Ovary (tissue), 3 donors: ENCODE data around the gene BCL7A.

Experiments
- EP300 ChIP-seq: sonication (generic); formaldehyde crosslinking; IDR thresholded peaks from one replicate; pipeline ENCODE4 v1.6.1; 2017; ENCODE audit warnings: antibody characterized with exemption
- POLR2A ChIP-seq: fragments of 450-650 bp; IDR thresholded peaks from one replicate; pipeline ENCODE4 v1.6.1; 2017; ENCODE audit warnings: antibody characterized with exemption, mild to moderate bottlenecking, moderate library complexity
- TF ChIP-seq, protein P1 (sequence below), 3 donors: fragments of 450-650 bp in 2 of 3; fragments of 200-600 bp in 1 of 3; IDR thresholded peaks; one replicate each; pipeline versions ENCODE4 v1.5.1 to v1.8.0; 2016 to 2022; ENCODE audit warnings: antibody characterized with exemption in 3 of 3, mild to moderate bottlenecking in 1 of 3
- donor health status: DM: no; HTN: no; CAD: no.

DNA sequence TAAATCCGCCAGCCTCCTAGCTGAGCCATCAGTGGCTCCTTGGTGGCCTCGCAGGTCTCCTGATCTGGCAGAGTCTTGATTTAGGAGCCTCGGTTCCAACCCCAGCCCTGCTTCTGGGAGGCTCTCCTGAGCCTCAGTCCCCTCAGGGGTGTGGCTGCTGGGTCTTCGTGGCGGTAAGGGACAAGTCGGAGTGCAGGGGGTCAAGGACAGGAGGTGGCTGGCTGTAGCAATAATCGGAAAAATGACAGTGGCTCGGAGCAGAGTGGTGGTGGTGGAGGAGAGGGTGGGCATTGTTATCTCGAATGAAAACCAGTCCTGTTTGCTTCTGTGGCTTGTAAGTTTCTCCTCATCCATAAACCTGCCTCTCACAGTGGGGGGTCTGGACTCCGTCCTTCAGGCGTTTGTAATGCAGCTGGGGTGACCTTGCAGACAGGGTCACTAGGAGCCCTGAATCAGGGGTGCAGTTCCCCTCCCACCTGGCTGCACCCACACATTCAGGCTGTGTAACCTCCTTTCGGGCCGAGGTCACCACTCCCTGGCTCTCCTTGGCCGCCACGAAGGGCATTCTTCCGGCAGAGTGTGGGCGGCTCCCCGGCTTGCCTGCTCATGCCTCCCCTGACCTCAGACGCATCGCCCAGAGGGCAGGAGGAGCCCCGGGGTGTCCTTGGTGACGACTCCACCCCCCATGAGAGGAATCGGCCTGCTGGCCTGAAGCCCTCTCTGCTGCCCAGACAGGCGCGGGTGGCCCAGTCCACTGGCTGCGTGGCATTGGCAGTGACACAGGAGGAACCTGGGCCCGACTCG lies 8.1 kb downstream of the BCL7A start:
- TF ChIP-seq, protein P1, sequence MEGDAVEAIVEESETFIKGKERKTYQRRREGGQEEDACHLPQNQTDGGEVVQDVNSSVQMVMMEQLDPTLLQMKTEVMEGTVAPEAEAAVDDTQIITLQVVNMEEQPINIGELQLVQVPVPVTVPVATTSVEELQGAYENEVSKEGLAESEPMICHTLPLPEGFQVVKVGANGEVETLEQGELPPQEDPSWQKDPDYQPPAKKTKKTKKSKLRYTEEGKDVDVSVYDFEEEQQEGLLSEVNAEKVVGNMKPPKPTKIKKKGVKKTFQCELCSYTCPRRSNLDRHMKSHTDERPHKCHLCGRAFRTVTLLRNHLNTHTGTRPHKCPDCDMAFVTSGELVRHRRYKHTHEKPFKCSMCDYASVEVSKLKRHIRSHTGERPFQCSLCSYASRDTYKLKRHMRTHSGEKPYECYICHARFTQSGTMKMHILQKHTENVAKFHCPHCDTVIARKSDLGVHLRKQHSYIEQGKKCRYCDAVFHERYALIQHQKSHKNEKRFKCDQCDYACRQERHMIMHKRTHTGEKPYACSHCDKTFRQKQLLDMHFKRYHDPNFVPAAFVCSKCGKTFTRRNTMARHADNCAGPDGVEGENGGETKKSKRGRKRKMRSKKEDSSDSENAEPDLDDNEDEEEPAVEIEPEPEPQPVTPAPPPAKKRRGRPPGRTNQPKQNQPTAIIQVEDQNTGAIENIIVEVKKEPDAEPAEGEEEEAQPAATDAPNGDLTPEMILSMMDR (IDR thresholded peaks at IDR 0.05): no peak
- TF ChIP-seq POLR2A (no peak), EP300 (no peak)
